GM12878 (cell line): ENCODE measurements around the gene KCNN1. TPM values are rescaled to one million over a fixed set of nuclear protein-coding genes. Genes with fewer than 3 reads are reported as not detected.

Experiments
- ATAC-seq: fragments of 200-7000 bp; cut with Tn5 transposase; 3 replicates; pipeline ENCODE4 v1.9.1; 2020; ENCODE audit warnings: mild to moderate bottlenecking, moderate library complexity
- BruUV-seq: library from RNA; stranded (reverse); fragments of 400-500 nt; replicated peaks from 2 replicates; lab custom pipeline; 2021; lab: Mats Ljungman, UMichigan
- CTCF ChIA-PET: fragments of 300-600 bp; sonication (Branson Sonifier 250); formaldehyde crosslinking; extraction: SDS; loops from one replicate; lab custom pipeline; 2021; ENCODE audit warnings: inconsistent platforms; lab: Yijun Ruan, JAX
- POLR2A ChIA-PET: fragments of 350-600 bp; formaldehyde crosslinking; extraction: SDS; loops from one replicate; lab custom pipeline; 2021; ENCODE audit warnings: inconsistent platforms; lab: Charles Lee
- RAD21 ChIA-PET: fragments of 300-600 bp; sonication (Branson Sonifier 250); formaldehyde crosslinking; loops from one replicate; lab custom pipeline; 2023; ENCODE audit warnings: antibody characterized with exemption; ENCODE audit not compliant: unreplicated experiment; lab: Charles Lee
- SMC1A ChIA-PET: fragments of 300-600 bp; sonication (Branson Sonifier 250); formaldehyde crosslinking; loops from one replicate; lab custom pipeline; 2023; ENCODE audit not compliant: unreplicated experiment, uncharacterized antibody; lab: Charles Lee
- DNase-seq: peaks from one replicate; pipeline ENCODE4 v3.0.0-alpha.2; 2011; ENCODE audit warnings: low read depth, low spot score
- FAIRE-seq: peaks from 3 replicates; lab custom pipeline; 2011; peaks lifted over from hg19 to GRCh38; lab: Jason Lieb, UNC
- H2AFZ ChIP-seq: 2 replicates; pipeline ENCODE4 v1.6.0; 2011; ENCODE audit warnings: low read depth, low read length, control low read depth; ENCODE audit not compliant: control insufficient read depth
- H3K27ac ChIP-seq: 2 replicates; pipeline ENCODE4 v1.5.1; 2011; ENCODE audit warnings: control low read depth; ENCODE audit not compliant: control insufficient read depth, insufficient read depth
- H3K27me3 ChIP-seq, 2 experiments: replicated peaks in 1 of 2; 2 replicates each; pipeline versions ENCODE4 v1.6.0 to v1.6.1; 2011; ENCODE audit warnings: low read length in 1 of 2; ENCODE audit not compliant: control insufficient read depth in 2 of 2, insufficient read depth in 2 of 2
- H3K36me3 ChIP-seq, 2 experiments: 2 replicates each; pipeline ENCODE4 v1.5.1; 2011; ENCODE audit warnings: low read length in 1 of 2; ENCODE audit not compliant: control insufficient read depth in 2 of 2, insufficient read depth in 2 of 2
- H3K4me1 ChIP-seq: 2 replicates; pipeline ENCODE4 v1.6.1; 2011; ENCODE audit warnings: mild to moderate bottlenecking, low read length, moderate library complexity, mixed read lengths; ENCODE audit not compliant: control insufficient read depth, insufficient read depth
- H3K4me2 ChIP-seq: 2 replicates; pipeline ENCODE4 v1.6.0; 2011; ENCODE audit warnings: control low read depth; ENCODE audit not compliant: control insufficient read depth, insufficient read depth
- H3K4me3 ChIP-seq: fragments of 200-600 bp; sonication (generic); 2 replicates; pipeline ENCODE4 v1.5.1; 2016
- H3K79me2 ChIP-seq: 2 replicates; pipeline ENCODE4 v1.6.0; 2011; ENCODE audit warnings: low read length; ENCODE audit not compliant: control insufficient read depth, insufficient read depth
- H3K9ac ChIP-seq: 2 replicates; pipeline ENCODE4 v1.8.0; 2011; ENCODE audit warnings: low read length, control low read depth, mixed read lengths; ENCODE audit not compliant: control insufficient read depth, insufficient read depth
- H3K9me3 ChIP-seq: replicated peaks from 3 replicates; pipeline ENCODE4 v1.5.1; 2011; ENCODE audit warnings: mild to moderate bottlenecking, low read length; ENCODE audit not compliant: control insufficient read depth, insufficient read depth
- H4K20me1 ChIP-seq: 2 replicates; pipeline ENCODE4 v1.6.0; 2011; ENCODE audit not compliant: control insufficient read depth, insufficient read depth
- ATF3 ChIP-seq: IDR thresholded peaks from 2 replicates; pipeline ENCODE4 v1.6.1; 2011; ENCODE audit warnings: low read depth, mild to moderate bottlenecking, low read length, moderate library complexity, borderline replicate concordance; ENCODE audit errors: extremely low read depth
- HDAC2 ChIP-seq: fragments of 200-600 bp; sonication (generic); IDR thresholded peaks from 2 replicates; pipeline ENCODE4 v1.6.1; 2017
- IKZF2 ChIP-seq, 2 experiments: fragments of 450-650 bp; IDR thresholded peaks; 2 replicates each; pipeline ENCODE4 v1.6.1; 2017; ENCODE audit warnings: mild to moderate bottlenecking in 2 of 2, moderate library complexity in 2 of 2
- MEF2B ChIP-seq: fragments of 450-650 bp; IDR thresholded peaks from 2 replicates; pipeline ENCODE4 v1.6.1; 2018; ENCODE audit warnings: mild to moderate bottlenecking, moderate library complexity; ENCODE audit not compliant: partially characterized antibody, poor library complexity, severe bottlenecking
- NFIC ChIP-seq: IDR thresholded peaks from 2 replicates; pipeline ENCODE4 v1.6.1; 2012; ENCODE audit warnings: low read depth, mild to moderate bottlenecking, inconsistent platforms, low read length, moderate library complexity
- NRF1 ChIP-seq: conservative IDR thresholded peaks from 2 replicates; pipeline ENCODE4 v1.6.1; 2011; ENCODE audit warnings: mild to moderate bottlenecking, low read depth, low read length, improper control_type of control experiment
- ZBTB40 ChIP-seq: fragments of 450-650 bp; IDR thresholded peaks from 2 replicates; pipeline ENCODE4 v1.6.1; 2016; ENCODE audit warnings: mild to moderate bottlenecking, moderate library complexity, borderline replicate concordance
- ZNF622 ChIP-seq: fragments of 450-650 bp; IDR thresholded peaks from 2 replicates; pipeline ENCODE4 v1.6.1; 2017; ENCODE audit warnings: mild to moderate bottlenecking, inconsistent platforms
- WGBS: methylation state at CpG from one replicate; pipeline ENCODE4 v1.1.6; 2016; ENCODE audit warnings: low lambda C conversion rate; ENCODE audit not compliant: insufficient replicate concordance, insufficient coverage; ENCODE audit errors: missing lambda C conversion rate; 5-methylcytosine and 5-hydroxymethylcytosine counted together
- in situ Hi-C: fragments of 300-500 bp; cut with MboI; formaldehyde crosslinking; loops from 9 replicates; pipeline ENCODE4 v1.14.3; 2018; ENCODE audit warnings: mixed read lengths
- intact Hi-C: fragments of 100-400 bp; cut with micrococcal nuclease; formaldehyde crosslinking; loops from one replicate; pipeline ENCODE4 v1.14.2; 2022; ENCODE audit not compliant: unreplicated experiment
- polyA plus RNA-seq, 11 experiments: library from polyadenylated mRNA; depleted of rRNA in 4 of 11; unstranded in 6 of 11; stranded (reverse) in 5 of 11; fragments of >200 nt; fragmentation: Nextera tagmentation in 4 of 11; fragmentation: Illumina TruSeq in 1 of 11; extraction: Ambion mirVana in 4 of 11; extraction: Trizol in 1 of 11; gene quantifications; 1 replicate in 1 of 11; 2 replicates in 10 of 11; pipeline versions ENCODE4 v1.2.1 to v1.2.3, GENCODE V29; 2011 to 2016; ENCODE audit warnings: inconsistent platforms in 2 of 11, missing spikeins in 2 of 11, low read depth in 1 of 11
- small RNA-seq: library from RNA; depleted of rRNA; stranded (forward); fragments of <200 nt; gene quantifications from one replicate; pipeline ENCODE3, GENCODE V24; 2014
- total RNA-seq, 4 experiments: library from RNA; depleted of rRNA in 3 of 4; stranded (reverse); fragments of >200 nt in 3 of 4; fragmentation: Illumina TruSeq in 1 of 4; extraction: Trizol in 1 of 4; gene quantifications; 2 replicates each; pipeline versions ENCODE4 v1.2.1 to v1.2.3, GENCODE V29; 2013 to 2021

Gene KCNN1
- total and polyA plus RNA-seq, 10 of the 15 experiments (the other 5 are each of a cell fraction or from before 2014, with no cell fraction given) = 0.02 to 0.95 (median 0.16) TPM; not detected in 1

GRCh38 chr19:18049385-18049784 is 82.5 kb downstream of the KCNN1 start:
- no peak for DNase-seq
- in situ Hi-C loops = no loop called here
- Histone ChIP-seq H3K4me3 (no peak overlapping the region), H4K20me1 (no peaks in the 10 kb centered on the region), H3K79me2 (no peaks in the 10 kb centered on the region), H3K9ac (no peak overlapping the region), H3K9me3 (no peaks in the 10 kb centered on the region), H3K27me3 (no peaks in the 10 kb centered on the region; a peak in 2 of 4 replicates), H3K27ac (no peak overlapping the region), H3K4me2 (no peak overlapping the region)
- ChIA-PET CTCF (interaction anchor here (1.1 kb wide), 1 partner anchor 119 kb away, joined by 3 read pairs; no protein-coding TSS in a partner anchor), POLR2A (interaction anchor here (0.8 kb wide), 1 partner anchor 20 kb away, joined by 3 read pairs; no protein-coding TSS in a partner anchor)
- intact Hi-C loops = no loop called here
- WGBS = 86% methylated on average over 10 of the region's 10 CpGs
- TF ChIP-seq ZNF622 (no peak), HDAC2 (no peak), NFIC (no peak), IKZF2 (IDR thresholded peaks at IDR 0.05) (no peak), ATF3 (no peak), NRF1 (no peak), ZBTB40 (no peak), MEF2B (no peak)
- TF ChIP-seq, all 136 proteins: peak for 0
- FAIRE-seq = no peak
- ChIA-PET RAD21 (no interaction called here), SMC1A (no interaction called here)
- H3K4me1 ChIP-seq = peaks cover 10% of the 10 kb centered on the region
- H3K36me3 ChIP-seq = no peaks in the 10 kb centered on the region
- H2AFZ ChIP-seq = no peak overlapping the region
- BruUV-seq = no TSS peak
- no peak for ATAC-seq

Small RNA genes within 50 kb of the gene (small RNA-seq; reads per million reads assigned to genes)
- not detected for gene RNA5SP468

Other genes with a start within 250 kb of the KCNN1 start
Only the 7 nearest of the 15 such genes appear.
- 30.7 and 31.8 TPM in 2 replicates for gene JAK3, start 119.1 kb upstream of the KCNN1 start, total RNA-seq (2014; rRNA removed)
- gene JAK3, start 119.1 kb upstream of the KCNN1 start, total RNA-seq (2014; rRNA removed; fragmentation: Illumina TruSeq; extraction: Trizol) = 11.5 and 11.6 TPM in 2 replicates
- 64.2 and 67.9 TPM in 2 replicates for gene JAK3, start 119.1 kb upstream of the KCNN1 start, total RNA-seq (2021)
- 13.1 and 26.9 TPM in 2 replicates for gene JAK3, start 119.1 kb upstream of the KCNN1 start, polyA plus RNA-seq (2011; rRNA removed)
- 9.8 and 13.9 TPM in 2 replicates for gene JAK3, start 119.1 kb upstream of the KCNN1 start, polyA plus RNA-seq (2014; fragmentation: Illumina TruSeq; extraction: Trizol)
- gene JAK3, start 119.1 kb upstream of the KCNN1 start, polyA plus RNA-seq (2014; fragmentation: Nextera tagmentation; extraction: Ambion mirVana) = 10 to 100 TPM in 1 of 2 experiments, 1 to 10 TPM in 1; 7.8 to 37.2 TPM
- 36.8 and 39.1 TPM in 2 replicates for gene JAK3, start 119.1 kb upstream of the KCNN1 start, polyA plus RNA-seq (2014; rRNA removed)
- 10 to 100 TPM; 34.8 to 35.8 TPM for gene JAK3, start 119.1 kb upstream of the KCNN1 start, polyA plus RNA-seq (2016; fragmentation: Nextera tagmentation; extraction: Ambion mirVana)
- gene RPL18A, start 107.2 kb upstream of the KCNN1 start, total RNA-seq (2014; rRNA removed) = 3,172 and 3,519 TPM in 2 replicates
- gene RPL18A, start 107.2 kb upstream of the KCNN1 start, total RNA-seq (2014; rRNA removed; fragmentation: Illumina TruSeq; extraction: Trizol) = 1,696 and 1,955 TPM in 2 replicates
- gene RPL18A, start 107.2 kb upstream of the KCNN1 start, total RNA-seq (2021) = 3,774 and 3,973 TPM in 2 replicates
- gene RPL18A, start 107.2 kb upstream of the KCNN1 start, polyA plus RNA-seq (2011; rRNA removed) = 583 and 1,181 TPM in 2 replicates
- 545 and 2,062 TPM in 2 replicates for gene RPL18A, start 107.2 kb upstream of the KCNN1 start, polyA plus RNA-seq (2014; fragmentation: Illumina TruSeq; extraction: Trizol)
- gene RPL18A, start 107.2 kb upstream of the KCNN1 start, polyA plus RNA-seq (2014; fragmentation: Nextera tagmentation; extraction: Ambion mirVana) = 1,000 to 10,000 TPM; 1,658 to 1,675 TPM
- gene RPL18A, start 107.2 kb upstream of the KCNN1 start, polyA plus RNA-seq (2014; rRNA removed) = 3,622 and 3,810 TPM in 2 replicates
- gene RPL18A, start 107.2 kb upstream of the KCNN1 start, polyA plus RNA-seq (2016; fragmentation: Nextera tagmentation; extraction: Ambion mirVana) = 1,000 to 10,000 TPM; 2,538 to 2,591 TPM
- gene SLC5A5, start 95.2 kb upstream of the KCNN1 start, total RNA-seq (2014; rRNA removed) = 0.06 TPM in 1 of 2 replicates, not detected in the other
- gene SLC5A5, start 95.2 kb upstream of the KCNN1 start, total RNA-seq (2014; rRNA removed; fragmentation: Illumina TruSeq; extraction: Trizol) = 0.05 TPM in 1 of 2 replicates, not detected in the other
- 0.05 and 0.08 TPM in 2 replicates for gene SLC5A5, start 95.2 kb upstream of the KCNN1 start, total RNA-seq (2021)
- 0.04 TPM in 2 replicates for gene SLC5A5, start 95.2 kb upstream of the KCNN1 start, polyA plus RNA-seq (2011; rRNA removed)
- 0.03 TPM in 1 of 2 replicates, not detected in the other for gene SLC5A5, start 95.2 kb upstream of the KCNN1 start, polyA plus RNA-seq (2014; fragmentation: Illumina TruSeq; extraction: Trizol)
- under 1 TPM; 0.02 to 0.05 TPM for gene SLC5A5, start 95.2 kb upstream of the KCNN1 start, polyA plus RNA-seq (2014; fragmentation: Nextera tagmentation; extraction: Ambion mirVana)
- 0.06 TPM in 1 of 2 replicates, not detected in the other for gene SLC5A5, start 95.2 kb upstream of the KCNN1 start, polyA plus RNA-seq (2014; rRNA removed)
- gene SLC5A5, start 95.2 kb upstream of the KCNN1 start, polyA plus RNA-seq (2016; fragmentation: Nextera tagmentation; extraction: Ambion mirVana) = under 1 TPM in 1 of 2 experiments, not detected in 1; 0.08 TPM
- gene CCDC124, start 34.1 kb upstream of the KCNN1 start, total RNA-seq (2014; rRNA removed) = 50.9 and 70.5 TPM in 2 replicates
- 13.3 and 14.4 TPM in 2 replicates for gene CCDC124, start 34.1 kb upstream of the KCNN1 start, total RNA-seq (2014; rRNA removed; fragmentation: Illumina TruSeq; extraction: Trizol)
- 108 and 116 TPM in 2 replicates for gene CCDC124, start 34.1 kb upstream of the KCNN1 start, total RNA-seq (2021)
- 11.9 and 33.1 TPM in 2 replicates for gene CCDC124, start 34.1 kb upstream of the KCNN1 start, polyA plus RNA-seq (2011; rRNA removed)
- 2.0 and 17.7 TPM in 2 replicates for gene CCDC124, start 34.1 kb upstream of the KCNN1 start, polyA plus RNA-seq (2014; fragmentation: Illumina TruSeq; extraction: Trizol)
- 10 to 100 TPM in 1 of 2 experiments, 1 to 10 TPM in 1; 3.7 to 16.1 TPM for gene CCDC124, start 34.1 kb upstream of the KCNN1 start, polyA plus RNA-seq (2014; fragmentation: Nextera tagmentation; extraction: Ambion mirVana)
- gene CCDC124, start 34.1 kb upstream of the KCNN1 start, polyA plus RNA-seq (2014; rRNA removed) = 137 and 153 TPM in 2 replicates
- gene CCDC124, start 34.1 kb upstream of the KCNN1 start, polyA plus RNA-seq (2016; fragmentation: Nextera tagmentation; extraction: Ambion mirVana) = 100 to 1,000 TPM; 166 to 184 TPM
- gene ARRDC2, start 41.1 kb downstream of the KCNN1 start, total RNA-seq (2014; rRNA removed) = 6.8 and 8.8 TPM in 2 replicates
- gene ARRDC2, start 41.1 kb downstream of the KCNN1 start, total RNA-seq (2014; rRNA removed; fragmentation: Illumina TruSeq; extraction: Trizol) = 5.5 TPM in 2 replicates
- 9.3 and 10.1 TPM in 2 replicates for gene ARRDC2, start 41.1 kb downstream of the KCNN1 start, total RNA-seq (2021)
- 4.4 and 5.2 TPM in 2 replicates for gene ARRDC2, start 41.1 kb downstream of the KCNN1 start, polyA plus RNA-seq (2011; rRNA removed)
- gene ARRDC2, start 41.1 kb downstream of the KCNN1 start, polyA plus RNA-seq (2014; fragmentation: Illumina TruSeq; extraction: Trizol) = 4.3 and 4.7 TPM in 2 replicates
- 1 to 10 TPM in 1 of 2 experiments, under 1 TPM in 1; 0.48 to 1.1 TPM for gene ARRDC2, start 41.1 kb downstream of the KCNN1 start, polyA plus RNA-seq (2014; fragmentation: Nextera tagmentation; extraction: Ambion mirVana)
- 9.6 and 11.1 TPM in 2 replicates for gene ARRDC2, start 41.1 kb downstream of the KCNN1 start, polyA plus RNA-seq (2014; rRNA removed)
- gene ARRDC2, start 41.1 kb downstream of the KCNN1 start, polyA plus RNA-seq (2016; fragmentation: Nextera tagmentation; extraction: Ambion mirVana) = 1 to 10 TPM; 1.1 to 2.7 TPM
- gene IL12RB1, start 119.8 kb downstream of the KCNN1 start, total RNA-seq (2014; rRNA removed) = 26.9 and 28.9 TPM in 2 replicates
- 15.5 and 16.1 TPM in 2 replicates for gene IL12RB1, start 119.8 kb downstream of the KCNN1 start, total RNA-seq (2014; rRNA removed; fragmentation: Illumina TruSeq; extraction: Trizol)
- 28.1 and 29.9 TPM in 2 replicates for gene IL12RB1, start 119.8 kb downstream of the KCNN1 start, total RNA-seq (2021)
- gene IL12RB1, start 119.8 kb downstream of the KCNN1 start, polyA plus RNA-seq (2011; rRNA removed) = 5.5 and 10.8 TPM in 2 replicates
- gene IL12RB1, start 119.8 kb downstream of the KCNN1 start, polyA plus RNA-seq (2014; fragmentation: Illumina TruSeq; extraction: Trizol) = 6.8 and 14.0 TPM in 2 replicates
- 1 to 10 TPM; 2.8 to 7.1 TPM for gene IL12RB1, start 119.8 kb downstream of the KCNN1 start, polyA plus RNA-seq (2014; fragmentation: Nextera tagmentation; extraction: Ambion mirVana)
- 26.9 and 30.3 TPM in 2 replicates for gene IL12RB1, start 119.8 kb downstream of the KCNN1 start, polyA plus RNA-seq (2014; rRNA removed)
- 10 to 100 TPM; 19.2 to 21.0 TPM for gene IL12RB1, start 119.8 kb downstream of the KCNN1 start, polyA plus RNA-seq (2016; fragmentation: Nextera tagmentation; extraction: Ambion mirVana)
- gene MAST3, start 130.7 kb downstream of the KCNN1 start, total RNA-seq (2014; rRNA removed) = 6.1 and 6.4 TPM in 2 replicates
- gene MAST3, start 130.7 kb downstream of the KCNN1 start, total RNA-seq (2014; rRNA removed; fragmentation: Illumina TruSeq; extraction: Trizol) = 2.7 and 3.0 TPM in 2 replicates
- 21.5 and 22.2 TPM in 2 replicates for gene MAST3, start 130.7 kb downstream of the KCNN1 start, total RNA-seq (2021)
- 1.9 and 4.5 TPM in 2 replicates for gene MAST3, start 130.7 kb downstream of the KCNN1 start, polyA plus RNA-seq (2011; rRNA removed)
- gene MAST3, start 130.7 kb downstream of the KCNN1 start, polyA plus RNA-seq (2014; fragmentation: Illumina TruSeq; extraction: Trizol) = 2.8 and 5.3 TPM in 2 replicates
- 1 to 10 TPM; 3.5 to 8.5 TPM for gene MAST3, start 130.7 kb downstream of the KCNN1 start, polyA plus RNA-seq (2014; fragmentation: Nextera tagmentation; extraction: Ambion mirVana)
- 9.7 and 11.8 TPM in 2 replicates for gene MAST3, start 130.7 kb downstream of the KCNN1 start, polyA plus RNA-seq (2014; rRNA removed)
- gene MAST3, start 130.7 kb downstream of the KCNN1 start, polyA plus RNA-seq (2016; fragmentation: Nextera tagmentation; extraction: Ambion mirVana) = 10 to 100 TPM in 1 of 2 experiments, 1 to 10 TPM in 1; 9.7 to 10.5 TPM